SK-N-SH (cell line): ENCODE results near the gene UTRN.

Experiments used
- CTCF ChIP-seq: fragments of 200-600 bp; sonication (generic); IDR thresholded peaks from 2 replicates; pipeline ENCODE4 v1.6.1; 2017; ENCODE audit warnings: antibody characterized with exemption, mild to moderate bottlenecking, moderate library complexity
- ELF1 ChIP-seq: IDR thresholded peaks from 2 replicates; pipeline ENCODE4 v1.4.0; 2012
- GABPA ChIP-seq: IDR thresholded peaks from 2 replicates; pipeline ENCODE4 v1.4.0; 2012; ENCODE audit warnings: low read depth, mild to moderate bottlenecking
- MAX ChIP-seq: IDR thresholded peaks from 2 replicates; pipeline ENCODE4 v1.4.0; 2012; ENCODE audit warnings: low read depth
- MXI1 ChIP-seq: IDR thresholded peaks from 2 replicates; pipeline ENCODE4 v1.6.1; 2012; ENCODE audit warnings: mild to moderate bottlenecking, low read depth, low read length, improper control_type of control experiment
- POLR2AphosphoS5 ChIP-seq: IDR thresholded peaks from 2 replicates; pipeline ENCODE4 v1.6.1; 2012; ENCODE audit warnings: low read depth, low read length
- RFX5 ChIP-seq: IDR thresholded peaks from 2 replicates; pipeline ENCODE4 v1.6.1; 2012; ENCODE audit warnings: mild to moderate bottlenecking, improper control_type of control experiment, low read length
- ZBTB33 ChIP-seq: IDR thresholded peaks from 2 replicates; pipeline ENCODE4 v1.4.0; 2012; ENCODE audit warnings: low read depth, borderline replicate concordance

- TF ChIP-seq POLR2AphosphoS5 (no peak), RFX5 (no peak), CTCF (no peak), GABPA (no peak), MXI1 (no peak), MAX (no peak), ELF1 (no peak), ZBTB33 (no peak)
Measured at GRCh38 chr6:144266091-144266649, 19.0 kb upstream of the UTRN start.
